Measurements from ENCODE around the gene TCF3. TPM values are rescaled to one million over a fixed set of nuclear protein-coding genes. Genes with fewer than 3 reads are reported as not detected.
A peak's percentile ranks its signal among the peaks of the same experiment; 100 is the strongest.

TCF3 gene
- polyA plus RNA-seq, 3 donors: 2.4 to 36.2 (median 3.3) TPM

DNA sequence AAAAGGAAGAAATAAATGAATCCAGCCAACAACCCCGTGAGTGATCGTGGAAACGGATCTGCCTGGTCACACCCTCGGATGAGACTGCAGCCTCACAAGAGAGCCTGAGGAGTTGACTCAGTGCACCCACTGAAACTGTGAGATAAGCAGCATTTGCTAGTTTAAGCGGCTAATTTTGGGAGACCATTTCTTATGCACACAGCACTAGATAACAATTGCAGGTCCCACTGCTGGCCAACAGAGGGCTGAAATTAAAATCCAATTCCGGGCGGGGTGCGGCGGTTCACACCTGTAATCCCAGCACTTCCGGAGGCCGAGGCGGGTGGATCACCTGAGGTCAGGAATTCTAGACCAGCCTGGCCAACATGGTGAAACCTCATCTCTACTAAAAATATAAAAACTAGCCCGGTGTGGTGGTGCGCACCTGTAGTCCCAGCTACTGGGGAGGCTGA is 50.8 kb downstream of the TCF3 start:
- H3K9me3 ChIP-seq (replicated peaks in 1 of 2; ENCODE audit: control insufficient read depth in 1 of 2, insufficient read depth in 1 of 2, low read length in 2 of 2): no peaks in the 10 kb centered on the region
- no peak overlapping the region for H3K4me3 ChIP-seq (replicated peaks in 1 of 3; ENCODE audit: low read depth in 2 of 3, low read length in 3 of 3)
- Mint-ChIP-seq H3K4me1 (peaks cover 31% of the 10 kb centered on the region), H3K27ac (peak overlapping the region in 2 of 7 donors; percentile 54 to 58), H3K27me3 (ENCODE audit: low read depth in 3 of 3) (no peaks in the 10 kb centered on the region), H3K36me3 (peaks cover 29 to 52% of the 10 kb centered on the region in 2 donors), H3K9me3 (no peaks in the 10 kb centered on the region), H3K4me3 (no peak overlapping the region)
- DNase-seq: no peak
- peaks cover 63% of the 10 kb centered on the region for H3K79me2 ChIP-seq (ENCODE audit: insufficient read depth, low read length)
- peaks cover 80% of the 10 kb centered on the region for H4K20me1 ChIP-seq (ENCODE audit: insufficient read depth, low read length)
- TF ChIP-seq CTCF (IDR thresholded peaks at IDR 0.05): no peak
- no peak overlapping the region for H2AFZ ChIP-seq (ENCODE audit: insufficient read depth, low read depth, low read length, poor library complexity, severe bottlenecking)
- WGBS (ENCODE audit: insufficient coverage): 97% methylated on average over 12 of the region's 14 CpGs
- H3K27me3 ChIP-seq (ENCODE audit: control insufficient read depth in 2 of 2, insufficient read depth in 2 of 2, low read length in 2 of 2): no peaks in the 10 kb centered on the region
- peaks cover 25 to 35% of the 10 kb centered on the region in 2 donors for H3K4me1 ChIP-seq (ENCODE audit: control insufficient read depth in 1 of 2, insufficient read depth in 2 of 2, low read length in 2 of 2)
- intact Hi-C loops (cut with micrococcal nuclease): no loop called here
- peaks cover 30 to 46% of the 10 kb centered on the region in 2 donors for H3K36me3 ChIP-seq (replicated peaks in 1 of 2; ENCODE audit: control insufficient read depth in 1 of 2, insufficient read depth in 2 of 2, low read length in 2 of 2)
- no peak overlapping the region for H3K27ac ChIP-seq (ENCODE audit: low read depth in 1 of 2, low read length in 2 of 2)
- no peak overlapping the region for H3K4me2 ChIP-seq (replicated peaks; ENCODE audit: extremely low read depth, low read length, poor library complexity, severe bottlenecking)
- H3K9ac ChIP-seq (ENCODE audit: insufficient read depth, low read length, poor library complexity, severe bottlenecking): no peak overlapping the region

GRCh38 chr19:1599460-1599846 is 53.0 kb downstream of the TCF3 start:
- Histone ChIP-seq H3K79me2 (ENCODE audit: insufficient read depth, low read length) (peaks cover 55% of the 10 kb centered on the region), H3K27me3 (ENCODE audit: control insufficient read depth in 2 of 2, insufficient read depth in 2 of 2, low read length in 2 of 2) (no peaks in the 10 kb centered on the region), H3K4me2 (replicated peaks; ENCODE audit: extremely low read depth, low read length, poor library complexity, severe bottlenecking) (no peak overlapping the region), H4K20me1 (ENCODE audit: insufficient read depth, low read length) (peaks cover 74% of the 10 kb centered on the region), H3K4me3 (replicated peaks in 1 of 3; ENCODE audit: low read depth in 2 of 3, low read length in 3 of 3) (no peak overlapping the region), H3K9me3 (replicated peaks in 1 of 2; ENCODE audit: control insufficient read depth in 1 of 2, insufficient read depth in 1 of 2, low read length in 2 of 2) (no peaks in the 10 kb centered on the region), H3K27ac (ENCODE audit: low read depth in 1 of 2, low read length in 2 of 2) (no peak overlapping the region), H3K4me1 (ENCODE audit: control insufficient read depth in 1 of 2, insufficient read depth in 2 of 2, low read length in 2 of 2) (peaks cover 13 to 17% of the 10 kb centered on the region in 2 donors), H2AFZ (ENCODE audit: insufficient read depth, low read depth, low read length, poor library complexity, severe bottlenecking) (no peak overlapping the region), H3K36me3 (replicated peaks in 1 of 2; ENCODE audit: control insufficient read depth in 1 of 2, insufficient read depth in 2 of 2, low read length in 2 of 2) (peaks cover 34 to 49% of the 10 kb centered on the region in 2 donors), H3K9ac (ENCODE audit: insufficient read depth, low read length, poor library complexity, severe bottlenecking) (no peak overlapping the region)
- WGBS (ENCODE audit: insufficient coverage): 100% methylated on average over 10 of the region's 15 CpGs
- Mint-ChIP-seq H3K4me3 (no peak overlapping the region), H3K27me3 (ENCODE audit: low read depth in 3 of 3) (no peaks in the 10 kb centered on the region), H3K9me3 (no peaks in the 10 kb centered on the region), H3K36me3 (peaks cover 36 to 71% of the 10 kb centered on the region in 2 donors), H3K4me1 (peaks cover 17% of the 10 kb centered on the region), H3K27ac (no peak overlapping the region)
- no peak for TF ChIP-seq CTCF (IDR thresholded peaks at IDR 0.05)
- intact Hi-C loops (cut with micrococcal nuclease): no loop called here
- DNase-seq: no peak
